HG02870 (cell line): Measurements from ENCODE around the gene ALPG.
"Not testable (repeated sequence)": the region's sequence is repeated elsewhere in the genome, so short reads cannot be mapped to it uniquely, and the experiment has no call there.

ENCODE experiments used
- ATAC-seq: cut with Tn5 transposase; IDR thresholded peaks from one replicate; pipeline ENCODE4 v1.9.1; 2021; ENCODE audit warnings: mild to moderate bottlenecking, moderate library complexity; ENCODE audit not compliant: unreplicated experiment

The ALPG gene

DNA sequence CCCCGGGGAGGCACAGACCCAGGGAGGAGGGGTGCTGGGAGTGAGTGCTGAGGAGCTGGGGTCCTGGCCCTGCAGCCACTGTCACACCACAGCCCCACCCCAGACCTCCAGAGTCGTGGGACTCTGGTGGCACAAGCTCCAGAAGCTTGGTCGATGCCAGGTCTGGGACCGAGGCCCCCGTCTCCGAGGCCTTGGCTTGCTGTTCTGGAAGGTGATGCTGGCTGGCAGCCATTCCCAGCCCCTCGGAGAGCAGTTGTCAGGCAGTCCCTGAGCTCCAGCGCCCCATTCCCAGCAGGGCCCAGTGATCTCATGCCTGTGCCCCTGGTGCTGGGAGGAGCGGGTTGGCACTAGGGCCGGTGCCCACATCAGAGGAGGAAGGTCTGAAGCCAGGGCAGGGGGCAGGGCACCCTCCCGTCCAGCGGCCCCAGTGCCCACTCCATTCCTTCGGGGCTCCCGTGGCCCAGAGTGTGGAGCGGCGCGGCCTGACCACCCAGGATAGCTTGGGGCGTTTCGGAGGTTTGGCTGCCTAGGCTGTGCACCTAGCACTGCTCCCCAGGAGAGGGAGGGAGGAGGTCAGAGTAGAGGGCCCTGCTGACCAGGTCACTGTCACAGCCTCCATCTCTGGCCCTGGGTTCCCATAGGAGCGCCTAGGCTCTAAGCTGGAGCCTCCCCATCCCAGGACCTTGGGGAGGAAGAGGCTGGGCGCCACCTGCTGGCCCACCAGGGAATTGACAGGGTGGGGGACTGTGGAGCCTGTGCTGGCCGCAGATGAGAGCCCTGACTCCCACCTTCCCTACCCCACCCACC lies 32.5 kb downstream of the ALPG start:
- no peak for ATAC-seq

DNA sequence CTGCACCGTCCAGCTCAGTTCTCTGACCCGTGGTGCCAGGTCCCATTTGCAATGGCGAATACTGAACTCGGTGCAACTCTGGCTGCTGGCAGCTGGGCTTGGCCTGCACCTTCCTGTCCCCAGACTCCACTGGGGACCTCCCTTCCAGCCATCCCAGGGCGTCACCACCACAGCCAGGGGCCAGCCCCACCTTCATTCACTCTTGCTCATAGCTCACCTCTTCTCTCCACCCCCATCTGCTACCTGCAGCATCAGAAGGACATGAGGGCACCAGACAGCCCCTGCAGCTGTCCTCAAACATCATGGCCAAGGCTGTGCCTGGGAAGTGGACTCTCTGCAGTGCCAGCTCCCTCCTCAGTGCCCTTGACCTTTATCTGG lies 33.1 kb downstream of the ALPG start:
- ATAC-seq, result no peak

DNA sequence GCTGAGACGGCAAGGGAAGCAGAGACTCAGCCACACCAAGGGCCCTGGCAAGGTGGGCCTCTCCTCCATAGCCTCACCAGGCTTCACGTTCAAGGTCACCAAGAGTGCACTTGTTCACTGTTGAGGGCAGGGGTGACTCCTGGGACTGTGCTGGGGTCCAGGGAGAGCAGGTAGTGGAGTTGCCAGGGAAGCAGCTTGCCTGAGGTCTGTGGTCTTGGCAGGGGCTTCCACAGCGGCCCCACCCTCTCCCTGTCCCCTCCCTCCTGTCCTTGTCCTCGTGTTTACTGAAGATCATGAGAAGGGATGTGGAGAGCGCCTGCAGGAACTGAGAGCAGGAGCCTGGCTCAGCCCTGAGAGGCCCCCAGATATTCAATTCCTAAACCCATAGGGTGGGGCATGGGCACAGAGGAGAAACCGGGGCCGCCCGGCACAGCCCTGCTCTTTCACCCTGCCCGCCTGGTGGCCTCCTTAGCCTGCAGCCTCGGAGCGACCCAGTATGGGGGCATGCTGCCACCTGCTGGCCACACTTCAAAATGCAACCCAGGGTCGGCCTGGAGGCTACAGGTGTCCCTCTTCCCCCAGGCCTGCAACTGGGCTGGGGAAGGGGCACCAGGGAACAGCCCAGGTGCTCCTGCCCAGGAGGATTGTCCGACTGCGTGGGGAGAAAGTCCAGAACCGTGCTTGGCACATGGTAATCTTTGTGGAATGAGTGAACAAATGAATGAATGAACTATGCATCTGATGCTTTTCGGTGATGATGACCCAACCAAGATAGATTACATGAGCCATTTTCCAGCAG lies 33.8 kb downstream of the ALPG start:
- ATAC-seq, result peak; percentile 59

DNA sequence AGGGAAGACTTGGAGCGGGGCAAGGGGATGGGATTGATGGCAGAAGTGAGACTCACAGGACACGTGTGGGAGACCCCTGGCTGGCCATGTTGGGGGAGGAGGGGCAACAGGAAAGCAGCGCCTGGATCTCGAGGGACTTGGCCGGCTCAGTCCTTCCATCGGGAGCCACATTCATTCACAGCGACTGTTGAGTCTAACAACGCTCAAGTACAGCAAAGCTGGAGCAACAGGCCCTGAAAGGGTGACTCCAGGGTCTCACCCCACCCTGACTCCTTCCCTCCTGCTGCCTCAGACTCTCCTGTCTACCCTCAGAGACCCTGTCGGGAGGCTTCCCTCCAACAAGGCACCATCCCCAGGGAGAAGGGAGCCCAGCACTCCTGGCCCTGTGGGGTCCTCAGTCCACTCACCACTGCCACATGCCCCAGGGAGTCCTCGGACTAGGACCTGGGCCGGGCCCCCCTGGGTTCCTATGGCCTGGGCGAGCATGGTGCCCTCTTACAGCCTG lies 34.6 kb downstream of the ALPG start:
- ATAC-seq, result no peak

DNA sequence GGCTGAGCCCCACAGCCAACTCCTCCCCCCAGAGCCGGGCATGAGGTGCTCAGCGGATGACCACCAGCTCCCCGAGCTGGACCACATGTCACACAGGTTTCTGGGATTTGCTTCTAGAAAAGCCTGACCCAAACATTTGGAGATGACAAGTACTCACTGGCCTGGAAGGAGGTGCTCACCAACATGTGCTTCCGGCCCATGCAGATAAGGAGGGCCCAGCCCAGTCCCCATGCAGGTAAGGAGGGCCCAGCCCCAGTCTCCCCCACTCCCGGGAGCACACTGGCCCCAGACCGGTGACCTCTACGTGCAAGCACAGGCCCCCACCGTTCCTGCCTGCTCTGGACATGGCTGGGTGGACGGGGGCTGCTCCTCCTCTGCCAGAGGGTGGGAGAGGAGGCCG lies 35.3 kb downstream of the ALPG start:
- ATAC-seq, result not testable (repeated sequence)

DNA sequence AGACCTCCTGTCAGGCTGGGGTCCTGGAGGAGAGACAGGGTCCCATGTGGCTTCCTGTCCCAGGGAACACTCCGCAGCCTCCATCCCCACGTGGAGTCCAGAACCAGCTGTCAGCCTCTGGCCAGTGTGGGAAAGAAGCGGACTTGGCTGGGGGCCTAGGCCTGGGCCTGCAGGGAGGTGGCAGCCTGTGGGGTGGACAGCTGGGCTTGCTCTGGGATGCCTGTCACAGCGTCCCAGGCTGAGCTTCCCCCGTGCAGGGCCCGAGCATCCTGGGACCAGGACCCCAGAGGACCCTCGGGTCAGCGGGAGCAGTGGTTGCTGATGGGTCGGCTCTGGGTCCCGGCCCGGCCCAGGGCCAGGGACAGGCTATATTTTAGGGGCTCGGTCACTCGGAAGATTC lies 35.8 kb downstream of the ALPG start:
- not testable (repeated sequence) for ATAC-seq

DNA sequence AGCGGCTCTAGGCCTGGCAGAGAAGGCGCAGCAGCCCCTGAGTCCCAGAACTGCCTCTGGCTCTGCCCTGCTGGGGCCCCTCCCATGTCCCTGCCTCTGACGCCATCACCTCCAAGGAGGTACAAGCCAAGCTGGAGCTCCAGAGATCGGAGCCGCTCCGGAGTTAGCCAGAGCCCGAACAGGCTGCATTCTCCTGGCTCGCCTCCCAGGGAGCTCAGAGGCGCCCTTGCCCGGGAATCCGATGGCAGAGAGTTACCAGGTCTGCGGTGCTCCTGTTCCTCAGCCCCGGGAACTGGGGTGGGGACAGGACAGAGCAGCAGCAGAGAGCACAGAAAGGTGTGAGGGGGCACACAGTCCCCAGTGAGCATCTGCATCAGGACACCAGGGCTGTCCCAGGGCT lies 36.4 kb downstream of the ALPG start:
- ATAC-seq, result not testable (repeated sequence)

DNA sequence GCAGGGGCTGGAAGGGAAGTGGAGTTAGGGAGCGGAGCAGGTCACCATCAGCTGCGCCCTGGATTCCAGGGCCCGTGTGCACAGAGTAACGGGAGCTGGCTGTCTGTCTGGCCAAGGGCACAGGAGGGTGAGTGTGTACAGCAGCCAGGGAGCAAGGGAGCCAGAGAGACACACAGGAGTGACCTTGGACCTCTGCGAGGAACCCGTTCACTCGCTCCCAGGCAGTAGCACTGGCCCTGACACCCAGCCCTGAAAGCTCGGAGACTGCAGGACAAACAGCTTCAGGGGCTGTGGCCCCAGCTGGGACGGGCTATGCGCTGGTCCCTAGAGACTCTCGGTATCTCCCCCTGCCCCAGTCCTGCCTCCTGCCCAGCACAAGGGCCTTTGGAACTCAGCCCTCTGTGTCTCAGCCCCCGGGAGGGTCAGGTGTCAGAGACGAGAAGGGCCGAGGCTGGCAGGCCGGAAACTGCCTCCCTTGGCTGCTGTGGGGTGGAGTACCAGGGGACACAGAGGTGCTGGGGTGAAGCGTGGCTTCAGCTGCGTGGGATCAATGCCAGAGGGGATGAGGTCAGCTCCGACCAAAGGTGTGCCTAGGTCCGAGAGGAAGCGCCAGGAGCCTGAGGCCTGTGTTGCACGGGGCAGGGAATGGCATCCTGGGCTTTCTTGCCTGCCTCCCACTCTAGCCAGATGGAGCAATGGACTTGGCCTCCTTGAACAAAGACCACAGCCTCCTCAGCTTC lies 37.2 kb downstream of the ALPG start:
- ATAC-seq, result not testable (repeated sequence)

DNA sequence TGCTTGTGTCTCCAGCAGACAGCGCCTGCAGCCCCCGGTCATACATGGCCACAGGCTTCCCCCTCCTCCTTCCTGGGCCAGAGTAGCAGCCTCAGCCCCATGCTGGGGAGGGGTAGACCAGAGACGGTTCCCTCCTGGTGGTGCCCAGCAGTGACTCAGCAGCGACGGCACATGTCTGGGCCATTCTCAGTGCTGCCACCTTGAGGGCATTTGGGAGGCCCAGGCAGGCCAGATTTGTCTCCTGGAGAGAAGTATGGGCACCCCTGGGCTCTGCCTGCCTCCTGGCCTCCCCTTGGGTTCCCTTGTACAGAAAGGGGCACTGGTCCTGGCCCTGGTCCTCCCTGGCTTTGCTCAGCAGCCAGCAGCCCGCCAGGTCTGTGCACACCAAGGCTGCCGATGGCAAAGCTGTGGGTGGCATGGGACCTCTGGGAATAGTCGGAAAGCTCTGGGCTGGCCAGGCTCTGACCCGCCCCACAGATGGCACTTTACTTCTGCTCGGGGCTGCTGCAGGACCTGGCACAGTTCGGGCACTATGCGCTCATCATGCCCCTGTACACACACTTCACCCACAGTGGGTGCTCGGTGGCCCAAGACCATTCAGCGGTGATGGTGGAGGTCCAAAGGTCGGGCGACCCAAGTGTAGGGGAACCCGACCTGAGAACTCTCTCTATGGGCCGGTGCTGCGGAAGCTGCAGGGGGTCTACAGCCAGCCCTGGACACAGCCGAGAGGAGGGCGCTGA lies 37.9 kb downstream of the ALPG start:
- no peak for ATAC-seq

DNA sequence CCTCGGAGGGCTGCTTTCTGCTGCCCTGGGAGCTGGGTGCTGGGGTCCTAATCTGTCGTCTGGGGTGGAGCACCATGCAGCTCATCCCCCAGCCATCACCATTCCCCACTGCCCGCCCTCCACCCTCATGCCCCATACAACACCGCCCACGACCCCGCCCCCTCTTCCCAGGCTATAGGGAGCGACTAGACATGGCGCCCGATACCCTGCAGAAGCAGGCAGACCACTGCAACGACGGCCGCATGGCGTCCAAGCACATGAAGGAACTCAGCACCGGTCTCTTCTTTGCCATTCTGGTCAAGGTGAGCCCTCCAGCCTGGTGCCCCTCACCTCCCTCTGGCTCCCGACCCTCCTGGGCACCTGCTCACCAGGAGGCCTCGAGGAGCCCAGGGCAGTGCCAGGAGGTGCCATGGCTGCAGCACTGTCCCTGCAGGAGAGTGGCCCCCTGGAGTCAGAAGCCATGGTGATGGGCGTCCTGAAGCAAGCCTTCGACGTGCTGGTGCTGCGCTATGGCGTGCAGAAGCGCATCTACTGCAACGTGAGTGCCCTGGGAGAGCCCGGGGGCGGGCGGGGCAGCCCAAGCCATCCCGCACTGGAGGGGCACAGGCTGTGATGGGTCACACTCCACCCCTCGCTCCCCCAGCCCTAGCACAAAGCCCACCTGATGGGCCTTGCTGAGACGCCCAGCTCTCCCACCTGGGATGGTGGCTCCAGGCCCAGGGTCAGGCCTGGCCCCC lies 38.7 kb downstream of the ALPG start:
- ATAC-seq, result not testable (repeated sequence)

DNA sequence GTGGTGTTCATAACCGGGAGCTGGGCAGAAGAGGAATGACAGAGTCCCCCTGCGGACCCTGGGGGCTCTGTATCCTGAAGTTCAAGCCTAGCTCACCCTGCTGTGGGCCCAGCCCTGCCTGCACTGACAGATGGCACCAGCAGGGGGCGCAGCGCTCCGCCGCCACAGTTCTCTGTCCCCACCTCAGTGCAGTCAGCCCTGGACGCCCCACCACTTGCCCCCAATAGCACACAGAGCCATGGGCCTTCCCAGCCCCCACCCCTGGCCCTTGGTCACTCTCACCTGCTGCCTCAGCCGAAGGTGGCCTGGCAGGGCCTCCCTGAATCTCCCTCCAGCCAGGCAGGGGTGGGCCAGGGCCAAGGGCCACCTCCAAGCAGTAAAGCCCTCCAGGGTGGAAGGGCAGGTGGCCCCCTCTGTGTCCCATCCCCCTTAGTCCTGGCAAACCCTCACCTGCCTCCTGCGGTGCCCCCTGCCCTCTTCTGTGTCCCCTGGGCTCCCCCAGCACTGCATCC lies 39.7 kb downstream of the ALPG start:
- ATAC-seq, result not testable (repeated sequence)

DNA sequence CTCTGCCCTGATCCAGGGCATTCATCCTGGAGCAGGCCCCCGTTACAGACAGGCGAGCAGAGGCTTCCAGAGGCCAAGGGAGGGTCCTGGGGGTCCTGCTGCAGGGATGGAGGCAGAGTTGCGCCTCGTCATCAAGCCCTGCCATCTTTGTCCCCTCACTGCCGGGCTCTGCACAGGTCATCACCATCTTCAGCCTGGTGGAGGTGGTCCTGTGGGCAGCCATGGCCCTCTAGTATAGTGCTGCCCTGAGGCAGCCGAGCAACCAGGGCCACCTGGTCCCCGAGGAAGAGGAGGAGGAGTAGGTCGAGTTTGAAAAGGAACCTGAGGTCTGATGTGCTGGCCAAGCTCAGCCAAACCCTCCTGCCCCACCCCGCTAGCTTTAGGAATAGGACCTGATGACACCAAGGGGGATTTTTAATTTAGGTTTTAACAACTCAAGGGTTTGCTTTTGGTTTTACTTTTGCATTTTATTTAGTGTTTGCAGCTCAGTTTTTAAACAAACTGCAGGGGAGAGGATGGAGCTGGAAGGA lies 40.5 kb downstream of the ALPG start:
- ATAC-seq, result no peak

DNA sequence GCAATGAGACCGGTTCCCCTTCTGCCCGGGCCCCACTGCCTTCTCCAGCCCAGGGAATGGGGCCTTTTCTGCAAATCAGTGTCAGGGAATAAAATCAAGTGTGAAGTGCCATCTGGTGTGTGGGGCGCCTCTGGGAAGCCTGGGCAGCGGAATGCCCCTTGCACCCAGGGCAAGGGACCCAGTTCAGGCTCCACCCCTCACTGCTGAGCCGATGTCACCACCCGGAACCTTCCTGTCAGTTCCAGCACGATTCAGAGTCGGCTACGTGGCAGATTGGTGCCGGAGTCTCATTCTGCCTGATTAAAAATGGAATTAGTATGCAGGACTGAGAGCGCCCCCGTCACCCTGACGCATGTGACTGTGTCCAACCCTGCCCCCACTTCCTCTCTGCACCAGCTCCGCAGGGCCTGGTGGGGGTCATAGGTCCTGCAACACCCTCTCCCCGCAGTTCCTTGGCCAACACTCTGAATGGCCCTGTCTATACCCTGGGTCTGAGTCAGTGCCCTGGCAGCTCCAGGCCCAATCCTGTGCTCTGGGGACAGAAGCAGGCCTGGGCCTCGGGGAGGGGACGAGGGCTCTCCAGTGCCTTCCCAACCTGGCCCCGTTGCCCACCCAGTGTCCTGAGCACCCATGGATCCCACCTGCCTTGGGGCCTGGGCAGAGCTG lies 41.1 kb downstream of the ALPG start:
- ATAC-seq, result no peak

DNA sequence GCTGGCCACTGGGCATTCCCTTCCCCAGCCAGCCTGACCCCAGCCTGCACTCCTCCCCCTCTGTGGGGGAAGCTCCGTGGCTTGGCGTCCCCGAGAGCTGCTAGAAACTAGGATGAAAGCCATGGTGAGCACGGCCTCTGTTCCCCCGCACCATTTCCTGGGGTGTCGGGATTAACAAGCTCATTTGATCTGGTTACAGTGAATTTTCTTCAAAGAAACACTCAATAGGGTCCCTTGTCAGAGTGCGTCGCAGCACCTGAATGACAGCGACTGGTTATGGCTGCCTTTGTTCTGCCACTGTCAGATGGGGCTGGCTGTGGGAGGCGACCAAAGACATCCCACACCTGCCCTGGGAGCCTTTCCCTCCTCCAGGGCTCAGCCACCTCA lies 41.7 kb downstream of the ALPG start:
- ATAC-seq, result no peak

DNA sequence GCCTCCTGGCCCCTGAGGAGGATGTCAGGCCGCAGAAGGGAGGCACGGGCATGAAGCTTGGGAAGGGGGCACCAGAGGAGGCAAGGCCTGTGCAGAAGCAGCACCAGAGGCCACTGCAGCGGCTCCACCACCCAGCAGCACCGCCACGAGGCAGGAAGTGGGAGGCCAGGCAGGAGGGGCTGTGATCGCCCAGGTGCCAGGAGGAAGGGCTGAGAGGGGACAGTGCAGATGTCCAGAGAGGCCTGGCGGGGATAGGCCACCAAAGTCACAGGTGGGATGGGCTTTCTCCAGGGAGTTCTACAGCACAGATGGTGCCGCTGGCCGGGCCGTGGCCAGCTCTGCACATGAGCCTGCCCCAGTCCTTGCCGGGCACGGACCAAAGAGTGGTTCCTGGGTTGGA lies 43.3 kb downstream of the ALPG start:
- ATAC-seq, result no peak

DNA sequence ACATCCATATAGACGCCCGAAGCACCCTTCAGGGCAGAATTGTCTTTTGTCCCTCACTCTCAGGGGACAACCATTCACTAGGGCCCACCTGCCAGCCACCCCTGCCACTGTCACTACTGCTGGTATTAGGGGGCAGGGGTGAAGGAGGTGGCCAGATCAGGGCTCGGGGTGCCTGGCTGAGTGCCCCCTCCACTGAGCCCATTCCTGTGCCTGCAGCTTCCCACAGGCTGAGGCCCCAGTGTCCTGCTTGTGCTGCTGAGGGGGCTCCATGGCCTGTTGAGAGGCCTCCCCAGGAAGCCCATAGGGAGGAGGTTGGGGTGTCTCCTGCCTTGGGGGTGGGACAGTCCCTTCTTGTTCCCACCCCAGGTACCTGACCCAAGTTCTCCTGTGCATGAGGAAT lies 45.0 kb downstream of the ALPG start:
- ATAC-seq, result not testable (repeated sequence)

DNA sequence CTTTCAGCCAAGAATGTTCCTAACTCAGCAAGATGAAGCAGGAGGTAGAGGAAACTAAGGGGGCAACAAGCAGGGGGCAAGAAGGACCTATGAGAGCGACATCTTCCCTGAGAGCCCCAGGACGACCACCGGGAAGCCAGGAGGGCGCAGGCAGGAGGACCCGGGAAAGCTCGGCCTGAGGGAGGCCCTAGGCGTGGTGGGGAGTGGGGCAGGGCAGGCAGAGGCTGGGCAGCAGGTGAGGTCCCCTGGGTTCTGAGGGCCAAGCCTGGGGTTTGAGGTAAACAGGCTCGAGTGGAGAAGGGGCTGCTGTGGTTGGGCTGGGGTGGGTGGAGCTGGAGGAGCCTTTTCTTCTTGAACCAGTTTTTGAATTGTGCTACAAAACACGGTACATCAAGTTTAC lies 48.0 kb downstream of the ALPG start:
- no peak for ATAC-seq

DNA sequence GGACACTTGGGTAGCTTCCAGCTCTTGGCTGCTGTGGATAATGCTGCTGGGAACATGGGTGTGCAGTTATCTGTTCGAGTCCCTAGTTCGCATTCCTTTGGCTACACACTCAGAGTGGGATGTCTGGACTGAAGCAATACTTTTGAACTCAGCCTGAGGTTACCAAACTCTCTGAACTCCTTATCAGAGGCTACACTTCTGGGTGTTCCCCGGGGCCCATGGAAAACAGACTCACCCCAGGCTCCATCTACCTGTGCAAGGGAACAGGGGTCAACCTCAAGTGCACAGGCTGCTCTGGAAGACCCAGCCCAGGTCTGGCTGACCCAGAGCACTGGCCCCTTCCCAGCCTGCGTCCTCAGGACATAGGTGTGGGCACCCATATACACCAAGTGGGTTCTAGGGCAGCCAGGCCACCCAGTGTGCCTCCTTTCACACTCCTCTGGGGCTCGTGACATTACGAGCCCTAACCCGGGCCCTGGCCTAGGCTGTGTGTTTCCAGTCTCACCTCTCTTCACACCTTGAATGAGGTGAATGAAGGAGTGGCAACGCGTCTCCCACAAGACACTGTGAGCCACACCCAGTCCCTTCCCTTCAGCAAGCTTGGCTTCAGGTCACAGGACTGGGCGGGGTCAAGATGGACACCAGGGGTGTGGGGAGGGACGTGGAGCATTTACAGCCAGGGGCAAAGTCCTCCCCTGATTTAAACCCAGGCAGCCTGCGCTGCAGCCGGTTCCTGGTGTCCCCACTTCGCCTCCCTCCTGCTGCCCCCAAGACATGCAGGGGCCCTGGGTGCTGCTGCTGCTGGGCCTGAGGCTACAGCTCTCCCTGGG lies 49.0 kb downstream of the ALPG start, which contains the start of gene ALPI:
Gene ALPI, plus strand, starts transcription at position 728 of the 830 bp plus-strand sequence. Its CDS starts 47 bp downstream, at position 775.
- ATAC-seq, result no peak
